ENCODE measurements around the gene PCDH20. TPM values are rescaled to one million over a fixed set of nuclear protein-coding genes. Genes with fewer than 3 reads are reported as not detected.

PCDH20 gene
- total and polyA plus RNA-seq, 10 of the 15 experiments (the other 5 are each of a cell fraction or from before 2014, with no cell fraction given): 0.03 TPM; not detected in 9

DNA sequence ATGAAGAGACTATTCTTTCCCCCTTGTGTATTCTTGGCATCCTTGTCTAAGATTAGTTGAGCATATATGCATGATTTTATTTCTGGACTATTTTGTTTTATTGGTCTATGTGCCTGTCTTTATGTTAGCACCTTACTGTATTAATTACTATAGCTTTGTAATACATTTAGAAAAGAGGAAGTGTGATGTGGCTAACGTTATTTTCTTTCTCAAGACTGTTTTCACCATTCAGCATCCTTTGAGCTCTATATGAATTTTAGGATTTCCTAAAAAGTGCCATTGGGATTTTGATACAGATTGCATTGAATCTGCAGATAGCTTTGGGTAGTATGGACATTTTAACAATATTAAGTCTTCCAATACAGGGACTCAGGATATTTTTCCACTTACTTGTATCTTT, 37.5 kb upstream of the PCDH20 start:
- no peaks in the 10 kb centered on the region for H3K9me3 ChIP-seq (replicated peaks; ENCODE audit: control insufficient read depth, insufficient read depth, low read length)
- ChIA-PET RAD21 (ENCODE audit: unreplicated experiment) (no interaction called here), SMC1A (ENCODE audit: uncharacterized antibody, unreplicated experiment) (no interaction called here), POLR2A (no interaction called here), CTCF (no interaction called here)
- intact Hi-C loops (cut with micrococcal nuclease; ENCODE audit: unreplicated experiment) (no loop called here), in situ Hi-C loops (cut with MboI) (no loop called here)
- DNase-seq (ENCODE audit: low read depth, low spot score) (no peak), FAIRE-seq (no peak), ATAC-seq (0 out of 3 replicates have a peak, but pooled peaks have one; percentile 22)
- H3K4me2 ChIP-seq (ENCODE audit: control insufficient read depth, insufficient read depth): no peak overlapping the region
- TF ChIP-seq SPI1 (IDR thresholded peaks at IDR 0.05; ENCODE audit: borderline replicate concordance, insufficient read depth, low read depth, low read length): peak; percentile 65; the same call in 1 of the 2 replicates
- TF ChIP-seq, protein P1, sequence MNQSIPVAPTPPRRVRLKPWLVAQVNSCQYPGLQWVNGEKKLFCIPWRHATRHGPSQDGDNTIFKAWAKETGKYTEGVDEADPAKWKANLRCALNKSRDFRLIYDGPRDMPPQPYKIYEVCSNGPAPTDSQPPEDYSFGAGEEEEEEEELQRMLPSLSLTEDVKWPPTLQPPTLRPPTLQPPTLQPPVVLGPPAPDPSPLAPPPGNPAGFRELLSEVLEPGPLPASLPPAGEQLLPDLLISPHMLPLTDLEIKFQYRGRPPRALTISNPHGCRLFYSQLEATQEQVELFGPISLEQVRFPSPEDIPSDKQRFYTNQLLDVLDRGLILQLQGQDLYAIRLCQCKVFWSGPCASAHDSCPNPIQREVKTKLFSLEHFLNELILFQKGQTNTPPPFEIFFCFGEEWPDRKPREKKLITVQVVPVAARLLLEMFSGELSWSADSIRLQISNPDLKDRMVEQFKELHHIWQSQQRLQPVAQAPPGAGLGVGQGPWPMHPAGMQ (IDR thresholded peaks at IDR 0.05; ENCODE audit: borderline replicate concordance): no peak
- WGBS (ENCODE audit: insufficient coverage, insufficient replicate concordance, low lambda C conversion rate, missing lambda C conversion rate): 0% methylated on average over 1 of the region's 1 CpG
- no TSS peak for BruUV-seq (replicated peaks)
- no peaks in the 10 kb centered on the region for H3K79me2 ChIP-seq (ENCODE audit: control insufficient read depth, insufficient read depth, low read length)
- H3K9ac ChIP-seq (ENCODE audit: control insufficient read depth, insufficient read depth, low read length): no peak overlapping the region
- H3K4me1 ChIP-seq (ENCODE audit: control insufficient read depth, insufficient read depth, low read length): no peaks in the 10 kb centered on the region
- no peak overlapping the region for H3K27ac ChIP-seq (ENCODE audit: control insufficient read depth, insufficient read depth)
- no peak overlapping the region for H3K4me3 ChIP-seq
- no peaks in the 10 kb centered on the region for H3K36me3 ChIP-seq (ENCODE audit: control insufficient read depth in 2 of 2, insufficient read depth in 2 of 2, low read length in 1 of 2)
- no peak overlapping the region for H2AFZ ChIP-seq (ENCODE audit: control insufficient read depth, low read depth, low read length)
- H4K20me1 ChIP-seq (ENCODE audit: control insufficient read depth, insufficient read depth): no peaks in the 10 kb centered on the region
- H3K27me3 ChIP-seq (replicated peaks in 1 of 2; ENCODE audit: control insufficient read depth in 2 of 2, insufficient read depth in 2 of 2, low read length in 1 of 2): no peaks in the 10 kb centered on the region

DNA sequence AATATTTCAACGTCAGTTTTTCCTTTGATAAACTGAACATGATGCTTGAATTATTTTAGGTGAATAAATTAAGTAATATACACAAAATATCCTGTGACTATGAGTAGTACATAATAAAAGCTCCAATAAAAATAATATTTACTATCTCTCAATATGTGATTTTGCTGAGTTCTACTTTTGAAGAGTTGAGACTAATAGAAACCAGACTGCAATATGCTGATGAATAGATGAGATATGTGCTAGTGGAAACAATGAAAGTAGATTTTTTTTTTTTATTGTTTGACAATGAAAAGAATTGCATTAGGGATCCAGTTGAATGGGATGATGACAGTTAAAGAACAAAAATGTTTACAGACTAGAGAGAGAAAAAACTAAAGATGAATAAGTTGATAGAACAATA, 16.4 kb upstream of the PCDH20 start:
- no TSS peak for BruUV-seq (replicated peaks)
- SMC1A ChIA-PET (ENCODE audit: uncharacterized antibody, unreplicated experiment): no interaction called here
- CTCF ChIA-PET: no interaction called here

More for the DNA sequence above, 16.4 kb upstream of the PCDH20 start:
- 0% methylated on average over 1 of the region's 1 CpG for WGBS (ENCODE audit: insufficient coverage, insufficient replicate concordance, low lambda C conversion rate, missing lambda C conversion rate)
- H3K9me3 ChIP-seq (replicated peaks; ENCODE audit: control insufficient read depth, insufficient read depth, low read length): no peaks in the 10 kb centered on the region
- FAIRE-seq (no peak), ATAC-seq (no peak), DNase-seq (ENCODE audit: low read depth, low spot score) (no peak)
- H3K4me2 ChIP-seq (ENCODE audit: control insufficient read depth, insufficient read depth): no peak overlapping the region
- ChIA-PET RAD21 (ENCODE audit: unreplicated experiment) (no interaction called here), POLR2A (no interaction called here)
- in situ Hi-C loops (cut with MboI): no loop called here
- H3K36me3 ChIP-seq (ENCODE audit: control insufficient read depth in 2 of 2, insufficient read depth in 2 of 2, low read length in 1 of 2): no peaks in the 10 kb centered on the region
- H3K4me3 ChIP-seq: no peak overlapping the region
- H3K27me3 ChIP-seq (replicated peaks in 1 of 2; ENCODE audit: control insufficient read depth in 2 of 2, insufficient read depth in 2 of 2, low read length in 1 of 2): no peaks in the 10 kb centered on the region
- H3K27ac ChIP-seq (ENCODE audit: control insufficient read depth, insufficient read depth): no peak overlapping the region
- H3K9ac ChIP-seq (ENCODE audit: control insufficient read depth, insufficient read depth, low read length): no peak overlapping the region
- no peaks in the 10 kb centered on the region for H4K20me1 ChIP-seq (ENCODE audit: control insufficient read depth, insufficient read depth)
- H2AFZ ChIP-seq (ENCODE audit: control insufficient read depth, low read depth, low read length): no peak overlapping the region
- intact Hi-C loops (cut with micrococcal nuclease; ENCODE audit: unreplicated experiment): no loop called here
- H3K79me2 ChIP-seq (ENCODE audit: control insufficient read depth, insufficient read depth, low read length): no peaks in the 10 kb centered on the region
- TF ChIP-seq CBX3 (IDR thresholded peaks at IDR 0.05; ENCODE audit: borderline replicate concordance, low read depth): no peak
- no peak for TF ChIP-seq BCL11A (IDR thresholded peaks at IDR 0.05; ENCODE audit: low read depth, low read length)
- no peak for TF ChIP-seq RFX5 (IDR thresholded peaks at IDR 0.05; ENCODE audit: low read depth, low read length)
- no peak for TF ChIP-seq JUNB (IDR thresholded peaks at IDR 0.05)
- H3K4me1 ChIP-seq (ENCODE audit: control insufficient read depth, insufficient read depth, low read length): no peaks in the 10 kb centered on the region
